NCI-H2196 treated with DMSO at 0.1 percent for 48 hours (cell line): ENCODE measurements around the gene RGS13.
"Not testable (repeated sequence)": the region's sequence is repeated elsewhere in the genome, so short reads cannot be mapped to it uniquely, and the experiment has no call there.

ENCODE experiments used
- DNase-seq: peaks from one replicate; lab custom pipeline; 2025; ENCODE audit not compliant: unreplicated experiment; lab: John Stamatoyannopoulos, UW

Gene RGS13

DNA sequence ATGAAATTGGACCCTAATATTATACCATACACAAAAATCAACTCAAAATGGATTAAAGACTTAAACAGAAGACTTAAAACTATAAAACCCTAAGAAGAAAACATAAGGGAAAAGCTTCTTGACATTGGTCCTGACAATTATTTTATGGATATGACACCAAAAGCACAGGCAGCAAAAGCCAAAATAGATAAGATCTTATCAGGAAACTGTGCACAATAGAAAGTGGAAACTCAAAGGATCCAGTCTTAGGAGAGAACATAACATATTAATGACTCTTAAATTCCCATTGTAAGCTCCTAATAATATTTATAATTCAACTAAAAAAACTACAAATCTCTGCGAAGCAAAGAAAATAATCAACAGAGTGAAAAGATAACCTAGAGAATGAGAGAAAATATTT, 39.8 kb downstream of the RGS13 start:
- DNase-seq: no peak

GRCh38 chr1:192678099-192678498, 42.2 kb downstream of the RGS13 start:
- DNase-seq: no peak

DNA sequence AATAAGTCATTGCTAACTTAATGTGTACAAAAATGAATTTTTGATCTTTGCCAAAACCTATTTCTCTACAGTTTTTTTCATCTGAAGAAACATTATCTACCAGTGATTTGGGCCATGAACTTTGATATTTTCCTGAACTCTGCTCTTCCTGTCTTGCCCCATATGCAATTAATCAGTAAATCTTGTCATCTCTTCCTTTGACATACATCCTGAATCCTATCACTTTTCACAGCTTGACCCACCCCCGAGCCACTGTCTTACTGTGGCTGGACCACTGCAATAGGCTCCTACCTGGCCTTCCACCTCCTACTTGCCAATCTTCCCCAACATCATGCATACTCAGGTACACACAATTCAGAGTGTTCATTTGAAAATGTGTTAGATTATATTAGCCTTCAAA, 46.4 kb downstream of the RGS13 start:
- no peak for DNase-seq

DNA sequence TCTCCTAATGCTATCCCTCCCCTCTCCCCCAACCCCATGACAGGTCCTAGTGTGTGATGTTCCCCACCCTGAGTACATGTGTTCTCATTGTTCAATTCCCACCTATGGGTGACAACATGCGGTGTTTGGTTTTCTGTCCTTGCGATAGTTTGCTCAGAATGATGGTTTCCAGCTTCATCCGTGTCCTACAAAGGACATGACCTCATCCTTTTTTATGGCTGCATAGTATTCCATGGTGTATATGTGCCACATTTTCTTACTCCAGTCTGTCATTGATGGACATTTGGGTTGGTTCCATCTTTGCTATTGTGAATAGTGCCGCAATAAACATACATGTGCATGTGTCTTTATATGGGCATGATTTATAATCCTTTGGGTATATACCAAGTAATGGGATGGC, 47.1 kb downstream of the RGS13 start:
- DNase-seq: not testable (repeated sequence)

DNA sequence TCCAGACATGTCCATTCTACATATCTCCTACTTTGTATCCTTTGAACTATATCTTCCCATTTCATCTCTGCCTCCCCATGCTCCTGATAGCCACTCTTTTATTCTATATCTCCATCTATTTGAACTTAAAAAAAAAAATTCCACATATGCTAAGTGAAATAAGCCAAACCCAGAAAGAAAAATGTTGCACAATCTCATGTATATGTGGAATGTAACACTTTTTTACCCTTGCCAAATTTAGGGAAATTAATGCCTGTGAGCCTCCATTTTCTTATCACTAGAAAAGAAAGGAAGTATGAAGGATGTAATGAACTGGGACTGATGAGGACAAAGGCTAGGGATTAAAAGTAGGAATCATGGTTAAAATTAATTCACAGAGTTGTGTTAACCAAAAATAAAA, 53.5 kb downstream of the RGS13 start:
- no peak for DNase-seq

DNA sequence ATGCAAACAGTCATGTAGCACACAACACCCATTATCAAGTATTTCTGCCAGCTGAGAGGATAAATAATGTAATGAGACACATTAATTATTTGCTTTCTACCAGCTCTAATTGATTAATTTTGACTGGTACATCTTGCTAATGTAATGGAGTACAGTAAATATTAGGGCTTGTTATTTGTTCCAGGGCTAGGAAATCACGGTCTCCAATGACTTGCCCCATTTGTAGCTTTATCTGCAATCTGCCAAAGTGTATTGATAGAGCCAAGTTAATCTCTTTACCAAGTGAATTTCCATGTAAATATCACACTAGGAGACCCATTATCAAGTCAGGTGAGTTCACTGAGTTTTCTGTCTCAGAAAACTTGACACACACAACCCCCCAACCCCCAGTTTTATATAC, 55.1 kb downstream of the RGS13 start:
- DNase-seq: no peak

GRCh38 chr1:192696082-192696481, 60.1 kb downstream of the RGS13 start:
- no peak for DNase-seq

DNA sequence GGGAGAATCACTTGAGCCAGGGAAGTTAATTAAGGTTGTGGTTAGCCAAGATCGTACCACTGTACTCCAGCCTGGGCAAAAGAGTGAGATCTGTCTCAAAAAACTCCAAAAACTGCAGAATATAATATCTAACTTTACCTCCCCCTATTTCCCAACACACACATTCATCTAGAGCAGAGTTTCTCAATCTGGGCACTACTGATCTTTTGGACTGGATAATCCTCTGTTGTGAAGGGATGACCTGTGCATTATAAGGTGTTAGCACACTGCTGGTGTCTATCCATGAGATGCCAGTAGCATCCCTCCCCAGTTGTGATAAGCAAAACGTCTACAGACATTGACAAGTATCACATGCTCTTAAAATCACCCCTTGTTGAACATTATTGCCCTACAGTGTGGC, 61.8 kb downstream of the RGS13 start:
- DNase-seq: no peak

DNA sequence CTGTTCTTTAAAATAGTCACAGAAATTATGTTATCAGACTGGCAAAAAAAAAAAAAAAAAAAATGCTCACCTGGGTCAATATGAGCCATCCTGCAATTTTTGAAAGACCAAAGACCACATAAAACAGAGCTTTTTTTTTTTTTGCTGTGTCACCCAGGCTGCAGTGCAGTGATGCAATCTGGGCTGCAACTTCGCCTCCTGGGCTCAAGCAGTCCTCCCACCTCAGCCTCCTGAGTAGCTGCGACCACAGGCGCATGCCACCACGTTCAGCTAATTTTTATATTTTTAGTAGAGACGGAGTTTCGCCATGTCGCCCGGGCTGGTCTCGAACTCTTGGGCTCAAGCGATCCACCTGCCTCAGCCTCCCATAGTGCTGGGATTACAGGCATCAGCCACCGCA, 62.8 kb downstream of the RGS13 start:
- DNase-seq: no peak

GRCh38 chr1:192700834-192701271, 64.9 kb downstream of the RGS13 start:
- DNase-seq: no peak

DNA sequence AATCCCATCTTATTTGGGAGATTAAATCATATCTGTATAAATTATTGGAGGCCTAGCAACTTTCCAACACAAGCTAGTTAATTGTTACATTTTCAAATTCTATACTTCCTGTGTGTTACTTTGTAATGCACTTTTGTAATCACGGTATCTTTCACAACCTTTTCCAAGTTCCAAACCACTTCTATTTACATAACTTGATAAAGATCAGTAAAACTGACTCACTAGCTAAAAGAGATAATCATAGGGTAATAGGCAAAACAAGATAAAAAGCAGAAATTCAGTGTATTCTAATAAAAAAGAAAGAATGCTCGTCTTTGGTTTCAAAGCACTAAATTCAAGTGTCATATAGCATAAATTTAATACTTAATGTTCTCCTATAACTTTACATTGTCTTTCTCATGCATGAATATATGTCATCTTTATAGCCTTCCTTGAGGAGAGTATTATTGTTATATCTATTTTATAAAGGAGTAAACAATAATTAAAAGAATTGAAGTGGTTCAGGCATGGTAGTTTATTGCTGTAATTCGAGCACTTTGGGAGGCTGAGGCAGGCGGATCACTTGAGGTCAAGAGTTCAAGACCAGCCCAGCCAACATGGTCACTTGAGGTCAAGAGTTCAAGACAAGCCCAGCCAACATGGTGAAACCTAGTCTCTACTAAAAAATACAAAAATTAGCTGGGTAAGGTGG, 66.4 kb downstream of the RGS13 start:
- no peak for DNase-seq

DNA sequence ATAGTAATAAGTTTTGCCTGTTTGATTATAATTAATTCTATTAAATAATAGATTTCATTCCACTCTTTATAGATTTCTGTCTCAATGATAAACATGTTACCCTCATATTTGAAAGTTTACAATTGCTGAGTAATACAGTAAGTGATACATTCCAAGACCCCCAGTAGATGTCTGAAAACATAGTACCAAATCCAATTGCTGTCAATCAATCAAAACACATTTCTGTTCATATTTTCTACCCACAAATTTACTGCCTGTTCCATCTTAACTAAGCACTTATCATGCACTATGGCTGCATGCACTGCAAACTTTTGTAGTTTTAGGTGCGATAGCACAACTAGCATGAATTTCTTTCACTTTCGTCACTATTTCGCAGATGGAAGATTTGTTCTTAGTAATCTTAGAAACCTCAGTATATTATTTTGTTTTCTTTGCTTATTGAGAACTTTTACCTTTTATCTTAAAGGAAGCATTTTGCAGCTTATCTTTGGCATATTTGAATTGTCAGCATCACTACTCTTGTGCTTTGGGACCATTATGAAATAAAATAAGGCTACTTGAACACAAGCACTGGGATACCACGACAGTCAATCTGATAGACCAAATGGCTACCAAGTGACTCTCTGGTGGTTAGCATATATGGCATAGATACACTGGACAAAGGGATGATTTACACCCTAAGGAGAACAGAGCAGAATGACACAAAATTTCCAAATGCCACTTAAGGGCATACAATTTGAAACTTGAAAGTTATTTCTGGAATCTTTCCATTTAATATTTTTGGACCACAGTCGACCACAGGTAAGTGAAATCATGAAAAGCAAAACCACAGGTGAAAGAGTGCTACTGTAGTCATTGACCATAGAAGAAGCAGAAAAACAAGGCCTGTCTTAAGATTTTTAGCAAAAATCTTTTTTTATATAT, 67.6 kb downstream of the RGS13 start:
- no peak for DNase-seq

DNA sequence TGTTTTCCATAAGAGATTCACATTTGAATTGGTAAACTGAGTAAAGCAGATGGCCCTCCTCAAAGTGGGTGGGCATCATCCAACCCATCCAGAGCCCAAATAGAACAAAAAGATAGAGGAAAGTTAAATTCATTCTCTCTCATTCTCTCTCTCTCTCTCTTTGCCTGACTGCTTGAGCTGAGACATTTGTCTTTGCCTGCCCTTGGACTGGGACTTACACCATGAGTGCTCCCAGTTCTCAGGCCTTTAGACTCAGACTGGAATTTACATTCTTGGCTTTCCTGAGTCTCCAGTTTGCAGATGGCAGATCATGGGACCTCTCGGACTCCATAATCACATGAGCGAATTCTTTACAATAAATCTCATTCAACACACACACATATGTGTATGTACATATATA, 69.6 kb downstream of the RGS13 start:
- no peak for DNase-seq

- no peak for DNase-seq
These were observed 71.0 kb downstream of the RGS13 start for GRCh38 chr1:192706936-192707335.

GRCh38 chr1:192707978-192708547, 72.1 kb downstream of the RGS13 start:
- DNase-seq: no peak

DNA sequence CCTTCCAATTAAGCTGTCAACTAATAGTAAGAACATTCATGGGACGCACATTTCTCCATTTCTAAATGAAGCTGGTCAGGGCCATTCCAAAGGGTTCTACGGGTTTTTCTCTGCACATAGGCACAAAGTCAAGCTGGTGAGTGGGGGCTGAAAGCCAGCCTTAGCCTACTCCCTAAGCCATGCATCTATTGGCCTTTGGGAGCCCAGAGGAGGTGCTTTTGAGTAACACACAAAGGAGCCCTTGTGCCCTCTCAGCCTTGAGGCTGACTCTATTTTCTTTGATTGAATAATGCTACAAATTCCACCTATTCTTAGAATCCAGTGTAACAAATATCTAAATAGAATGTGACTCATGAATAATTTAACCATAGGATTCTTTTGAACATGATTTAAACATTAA, 73.6 kb downstream of the RGS13 start:
- DNase-seq: no peak
